ENCODE measurements around the gene CRYBG1. TPM values are rescaled to one million over a fixed set of nuclear protein-coding genes. Genes with fewer than 3 reads are reported as not detected.

CRYBG1 gene
- polyA plus RNA-seq (0.04 and 0.73 TPM in 2 replicates), polyA minus RNA-seq (0.12 and 0.24 TPM in 2 replicates)

- no peak within 1 kb of the TSS for H3K9ac ChIP-seq (ENCODE audit: low read length)
- peaks cover 35% of the 10 kb centered on the region for H3K27me3 ChIP-seq (ENCODE audit: insufficient read depth, low read depth, low read length)
- TF ChIP-seq RAD21 (conservative IDR thresholded peaks at IDR 0.05) (peak; percentile 66), EZH2 (IDR thresholded peaks at IDR 0.05; ENCODE audit: borderline replicate concordance, insufficient read depth, low read length, poor library complexity, severe bottlenecking) (no peak), TAF1 (IDR thresholded peaks at IDR 0.05; ENCODE audit: low read depth) (peak; percentile 46), CTCF (IDR thresholded peaks at IDR 0.05; ENCODE audit: poor library complexity, severe bottlenecking) (peak; percentile 98), SMC3 (conservative IDR thresholded peaks at IDR 0.05; ENCODE audit: poor library complexity) (peak; percentile 69), REST (IDR thresholded peaks at IDR 0.05; ENCODE audit: borderline replicate concordance) (no peak), POLR2AphosphoS5 (IDR thresholded peaks at IDR 0.05) (no peak), EP300 (conservative IDR thresholded peaks at IDR 0.05; ENCODE audit: poor library complexity, severe bottlenecking) (peak; percentile 28), MXI1 (conservative IDR thresholded peaks at IDR 0.05; ENCODE audit: poor library complexity, severe bottlenecking) (peak; percentile 41)
- no peaks in the 10 kb centered on the region for H3K79me2 ChIP-seq (replicated peaks; ENCODE audit: insufficient read depth, low read length)
- no peaks in the 10 kb centered on the region for H4K20me1 ChIP-seq (ENCODE audit: insufficient read depth)
- no peak within 1 kb of the TSS for H3K4me2 ChIP-seq (ENCODE audit: low read length)
- H2AFZ ChIP-seq (ENCODE audit: low read depth, low read length): peak within 1 kb of the TSS; percentile 14
- H3K9me3 ChIP-seq (ENCODE audit: low read length): no peaks in the 10 kb centered on the region
- H3K9me2 ChIP-seq (ENCODE audit: insufficient read depth, low read length): no peaks in the 10 kb centered on the region
- H3F3A ChIP-seq (ENCODE audit: insufficient read depth, low read length, poor library complexity, severe bottlenecking): no peaks in the 10 kb centered on the region
- H3K36me3 ChIP-seq (ENCODE audit: insufficient read depth, low read length): no peaks in the 10 kb centered on the region
- H3K4me3 ChIP-seq (ENCODE audit: low read length): peak within 1 kb of the TSS; percentile 72
- H3K27ac ChIP-seq (ENCODE audit: low read length): no peak within 1 kb of the TSS
These were observed at the start of gene CRYBG1 for GRCh38 chr6:106360410-106360988. TSS of gene CRYBG1 (plus strand) at chr6:106360717. CDS start at chr6:106360909, 192 bp downstream.

GRCh38 chr6:106315765-106316374 lies 44.6 kb upstream of the CRYBG1 start:
- no peaks in the 10 kb centered on the region for H3K36me3 ChIP-seq (ENCODE audit: insufficient read depth, low read length)
- no peak overlapping the region for H3K9ac ChIP-seq (ENCODE audit: low read length)
- no peak overlapping the region for H3K27ac ChIP-seq (ENCODE audit: low read length)
- no peak overlapping the region for H2AFZ ChIP-seq (ENCODE audit: low read depth, low read length)
- H4K20me1 ChIP-seq (ENCODE audit: insufficient read depth): no peaks in the 10 kb centered on the region
- TF ChIP-seq SMC3 (conservative IDR thresholded peaks at IDR 0.05; ENCODE audit: poor library complexity) (no peak), RAD21 (conservative IDR thresholded peaks at IDR 0.05) (no peak), POLR2AphosphoS5 (IDR thresholded peaks at IDR 0.05) (no peak), MXI1 (conservative IDR thresholded peaks at IDR 0.05; ENCODE audit: poor library complexity, severe bottlenecking) (no peak), EZH2 (IDR thresholded peaks at IDR 0.05; ENCODE audit: borderline replicate concordance, insufficient read depth, low read length, poor library complexity, severe bottlenecking) (no peak), TAF1 (IDR thresholded peaks at IDR 0.05; ENCODE audit: low read depth) (no peak), CTCF (IDR thresholded peaks at IDR 0.05; ENCODE audit: poor library complexity, severe bottlenecking) (no peak), REST (IDR thresholded peaks at IDR 0.05; ENCODE audit: borderline replicate concordance) (no peak), EP300 (conservative IDR thresholded peaks at IDR 0.05; ENCODE audit: poor library complexity, severe bottlenecking) (no peak)
- no peaks in the 10 kb centered on the region for H3K9me3 ChIP-seq (ENCODE audit: low read length)
- no peaks in the 10 kb centered on the region for H3F3A ChIP-seq (ENCODE audit: insufficient read depth, low read length, poor library complexity, severe bottlenecking)
- no peaks in the 10 kb centered on the region for H3K9me2 ChIP-seq (ENCODE audit: insufficient read depth, low read length)
- H3K4me2 ChIP-seq (ENCODE audit: low read length): no peak overlapping the region
- H3K79me2 ChIP-seq (replicated peaks; ENCODE audit: insufficient read depth, low read length): peaks cover 10% of the 10 kb centered on the region
- H3K4me3 ChIP-seq (ENCODE audit: low read length): no peak overlapping the region
- H3K27me3 ChIP-seq (ENCODE audit: insufficient read depth, low read depth, low read length): no peaks in the 10 kb centered on the region
